ENCODE data around the gene LIN28A.

The LIN28A gene

DNA sequence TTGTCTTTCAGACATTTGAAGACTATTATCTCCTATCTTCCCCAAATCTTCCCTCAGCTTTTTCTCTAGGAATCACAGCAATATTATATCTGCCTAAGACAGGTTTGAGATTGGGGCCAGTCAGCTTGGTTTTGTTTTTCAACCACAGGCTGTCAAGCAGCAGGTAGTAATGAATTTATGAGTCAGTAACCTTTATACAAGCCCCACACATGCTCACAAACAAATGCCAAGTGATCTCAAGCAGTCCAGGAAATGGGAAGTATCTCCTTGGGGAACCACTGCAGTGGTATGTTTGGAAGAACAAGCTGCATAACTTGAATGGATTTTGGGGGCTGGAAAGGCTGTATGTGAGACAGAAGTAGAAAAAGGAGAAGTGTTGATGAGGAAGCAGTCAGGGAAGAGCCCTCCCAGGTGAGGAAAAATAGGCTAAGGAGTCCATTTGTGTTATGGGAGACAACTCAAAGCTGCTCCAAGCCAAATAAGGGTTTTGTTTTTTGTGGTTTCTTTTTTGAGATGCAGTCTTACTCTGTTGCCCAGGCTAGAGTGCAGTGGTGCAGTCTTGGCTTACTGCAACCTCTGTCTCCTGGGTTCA, 23.6 kb downstream of the LIN28A start:
- no peak for DNase-seq (ENCODE audit: low read depth)

DNA sequence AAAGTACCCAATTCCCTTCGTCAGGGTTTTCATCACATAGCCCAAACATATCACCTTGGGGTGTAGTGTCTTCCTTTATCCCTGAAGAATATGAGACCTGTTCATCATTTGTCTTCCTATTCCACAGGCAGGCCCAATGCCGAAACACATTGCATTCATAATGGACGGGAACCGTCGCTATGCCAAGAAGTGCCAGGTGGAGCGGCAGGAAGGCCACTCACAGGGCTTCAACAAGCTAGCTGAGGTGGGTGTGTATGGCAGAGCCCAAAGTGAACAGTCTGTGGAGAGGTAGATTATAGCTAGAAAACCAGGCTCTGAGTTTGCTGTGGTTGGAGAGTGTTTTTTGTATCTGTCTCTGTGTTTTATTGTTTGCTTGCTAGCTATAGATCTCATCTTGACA, 27.4 kb downstream of the LIN28A start:
- DNase-seq (ENCODE audit: low read depth), result no peak

DNA sequence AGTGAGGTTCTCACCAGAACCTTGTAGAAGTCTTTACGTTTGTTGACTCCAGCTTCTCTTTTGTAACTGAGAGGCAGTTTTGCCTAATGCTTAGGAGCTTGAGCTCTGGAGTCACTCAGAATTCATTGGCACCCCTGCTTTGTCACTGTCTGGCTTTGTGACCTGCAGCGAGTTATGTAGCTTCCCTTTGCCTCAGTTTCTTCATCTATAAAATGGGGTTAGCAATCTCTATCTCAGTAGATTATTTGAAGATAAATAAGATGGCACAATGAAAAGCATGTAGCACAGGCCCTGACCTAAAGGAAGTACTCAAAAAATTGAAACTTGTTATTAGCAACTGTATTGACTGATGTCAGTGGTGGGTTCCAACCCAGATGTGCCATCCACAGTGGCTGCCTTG, 29.6 kb downstream of the LIN28A start:
- no peak for DNase-seq (ENCODE audit: low read depth)

GRCh38 chr1:26449868-26450267, 39.3 kb downstream of the LIN28A start:
- no peak for DNase-seq (ENCODE audit: low read depth)

DNA sequence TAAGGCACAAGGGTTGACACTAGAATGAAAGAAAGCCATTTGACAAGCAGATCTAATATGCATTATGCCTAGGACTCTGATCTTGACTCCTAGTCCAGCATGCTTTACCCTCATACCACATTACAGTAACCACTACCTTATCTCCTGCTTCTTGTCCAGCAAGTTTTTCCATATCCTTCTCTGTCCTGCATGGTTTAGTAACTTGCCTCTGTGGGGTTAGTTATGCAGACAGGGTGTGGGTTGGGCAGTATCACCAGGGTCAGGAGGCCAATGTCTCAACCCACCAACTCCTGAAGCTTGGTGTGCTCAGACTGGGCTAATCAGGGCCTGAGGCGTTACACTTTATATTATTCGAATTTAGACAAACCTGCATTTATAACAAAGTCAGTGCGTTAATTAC, 40.3 kb downstream of the LIN28A start:
- no peak for DNase-seq (ENCODE audit: low read depth)

GRCh38 chr1:26452459-26453183, 42.0 kb downstream of the LIN28A start:
- DNase-seq (ENCODE audit: low read depth), result no peak

- no peak for DNase-seq (ENCODE audit: low read depth)
Observed at GRCh38 chr1:26459148-26459547, 48.5 kb downstream of the LIN28A start.

DNA sequence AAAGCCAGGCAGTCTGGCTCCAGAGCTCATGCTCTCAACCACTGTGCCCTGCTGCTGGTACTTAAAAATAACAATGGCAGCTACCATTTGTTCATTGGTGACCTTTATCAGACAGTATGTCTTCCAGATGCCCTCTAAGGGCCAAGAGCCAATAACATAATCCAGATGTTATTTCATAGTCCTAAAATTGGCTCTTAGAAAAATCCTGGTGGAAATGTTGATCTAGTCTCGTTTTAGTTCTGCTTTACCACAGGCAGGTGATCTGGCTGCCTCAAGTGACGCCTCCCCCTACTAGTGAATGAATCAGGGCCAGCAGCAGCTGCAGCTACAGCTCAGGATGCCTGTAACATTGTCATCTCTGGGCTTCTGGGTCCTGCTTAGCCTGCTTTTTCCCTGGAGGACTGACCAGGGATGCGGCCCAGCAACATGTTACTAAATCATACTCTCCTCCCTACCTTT, 49.0 kb downstream of the LIN28A start:
- DNase-seq (ENCODE audit: low read depth), result no peak

GRCh38 chr1:26468911-26469310, 58.3 kb downstream of the LIN28A start:
- no peak for DNase-seq (ENCODE audit: low read depth)

- no peak for DNase-seq (ENCODE audit: low read depth)
Observed at GRCh38 chr1:26469558-26469957, 58.9 kb downstream of the LIN28A start.

GRCh38 chr1:26470878-26471497, 60.4 kb downstream of the LIN28A start:
- DNase-seq (ENCODE audit: low read depth), result no peak

- DNase-seq (ENCODE audit: low read depth), result peak; percentile 65
Observed at GRCh38 chr1:26471498-26472319, 61.1 kb downstream of the LIN28A start.

DNA sequence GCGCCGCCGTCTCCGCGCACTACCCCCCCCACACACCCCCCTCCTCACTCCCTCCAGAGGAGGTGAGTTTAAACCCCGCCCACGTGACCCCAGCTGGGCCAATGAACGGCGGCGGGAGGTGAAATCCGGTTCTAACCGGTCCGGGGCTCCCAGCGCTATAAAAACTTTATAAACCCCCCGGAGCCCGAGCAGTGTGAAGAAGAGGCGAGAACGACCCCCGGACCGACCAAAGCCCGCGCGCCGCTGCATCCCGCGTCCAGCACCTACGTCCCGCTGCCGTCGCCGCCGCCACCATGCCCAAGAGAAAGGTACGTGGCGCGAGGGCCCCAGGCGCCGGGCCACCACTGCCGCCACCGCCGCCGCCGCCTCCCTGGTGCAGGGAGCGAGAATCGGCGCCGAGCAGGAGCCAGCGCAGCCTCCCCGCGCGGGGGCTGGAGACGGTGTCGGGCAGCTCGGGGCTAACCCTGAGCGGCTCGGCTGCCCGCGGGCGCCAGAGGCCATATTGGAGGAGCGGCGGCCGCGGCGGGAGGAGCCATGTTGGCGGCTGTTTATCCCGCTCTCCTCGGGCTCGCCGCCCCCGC, 61.8 kb downstream of the LIN28A start, which contains the start of gene HMGN2:
Gene HMGN2 (plus strand): TSS at position 121 of the 581 bp plus-strand sequence. CDS start 173 bp downstream, at position 294.
- DNase-seq (ENCODE audit: low read depth), result peak; percentile 76

- peak; percentile 91 for DNase-seq (ENCODE audit: low read depth)
Observed at GRCh38 chr1:26472901-26473845, 62.6 kb downstream of the LIN28A start.

- DNase-seq (ENCODE audit: low read depth), result no peak
Observed at GRCh38 chr1:26474818-26475217, 64.2 kb downstream of the LIN28A start.

GRCh38 chr1:26475989-26476388, 65.4 kb downstream of the LIN28A start:
- DNase-seq (ENCODE audit: low read depth), result no peak

- DNase-seq (ENCODE audit: low read depth), result no peak
Observed at GRCh38 chr1:26476958-26477357, 66.3 kb downstream of the LIN28A start.

DNA sequence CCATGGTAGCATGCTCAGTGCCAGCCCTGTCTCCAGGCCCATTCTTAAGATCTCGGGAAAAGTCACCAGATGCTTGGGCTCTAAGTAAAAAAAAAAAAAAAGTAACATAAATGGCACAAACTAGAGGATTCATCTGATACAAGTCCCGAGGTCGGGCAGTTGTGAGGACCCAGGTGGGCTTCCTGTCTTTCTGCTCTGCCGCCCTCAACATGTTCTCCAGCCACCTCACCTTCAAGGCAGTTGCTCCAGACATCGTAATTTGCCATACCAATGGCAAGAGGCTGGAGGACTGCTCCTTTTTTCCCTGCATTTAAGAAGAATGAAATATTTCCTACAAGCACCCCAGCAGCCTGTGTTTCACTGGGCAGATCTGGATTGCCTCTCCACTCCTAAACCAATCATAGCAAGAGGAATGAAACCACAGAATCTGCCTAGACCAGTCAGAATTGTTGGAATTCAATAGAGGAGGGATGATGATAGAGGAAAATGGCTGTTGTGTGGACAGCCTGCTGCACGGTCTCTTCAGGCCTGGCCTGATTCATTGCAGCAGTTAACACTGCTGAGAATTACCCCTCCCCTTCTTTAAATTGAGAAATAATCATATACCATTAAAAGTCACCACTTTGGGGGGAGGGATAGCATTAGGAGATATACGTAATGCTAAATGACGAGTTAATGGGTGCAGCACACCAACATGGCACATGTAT, 67.0 kb downstream of the LIN28A start:
- DNase-seq (ENCODE audit: low read depth), result no peak

DNA sequence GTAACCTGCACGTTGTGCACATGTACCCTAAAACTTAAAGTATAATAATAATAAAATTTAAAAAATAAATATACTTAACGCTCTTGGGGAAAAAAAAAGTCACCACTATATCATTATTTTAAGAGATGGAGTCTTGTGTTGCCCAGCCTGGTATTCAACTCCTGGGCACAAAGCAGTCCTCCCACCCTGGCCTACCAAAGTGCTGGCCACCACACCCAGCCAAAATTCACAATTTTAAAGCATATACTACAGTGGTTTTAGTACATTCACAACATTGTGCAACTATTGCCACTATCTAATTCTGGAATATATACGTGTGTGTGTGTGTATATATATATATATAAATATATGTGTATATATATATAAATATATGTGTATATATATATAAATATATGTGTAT, 67.5 kb downstream of the LIN28A start:
- DNase-seq (ENCODE audit: low read depth), result no peak

DNA sequence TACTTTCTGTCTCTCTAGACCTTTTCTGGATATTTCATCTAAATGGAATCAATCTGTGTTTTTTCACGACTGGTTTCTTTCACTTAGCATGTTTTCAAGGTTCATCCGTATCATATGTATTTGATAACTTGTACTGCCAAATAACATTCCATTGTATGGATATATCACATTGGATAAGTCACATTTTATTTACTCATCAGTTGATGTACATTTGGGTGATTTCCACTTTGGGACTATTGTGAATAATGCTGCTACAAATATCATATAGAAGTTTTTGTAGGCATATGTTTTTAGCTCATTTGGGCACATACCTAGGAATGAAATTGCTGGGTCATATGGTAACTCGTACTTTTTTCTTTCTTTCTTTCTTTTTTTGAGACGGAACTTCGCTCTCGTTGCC, 68.4 kb downstream of the LIN28A start:
- no peak for DNase-seq (ENCODE audit: low read depth)
